Lower leg skin (tissue), 3 donors: Measurements from ENCODE around the gene LRRC55.

Experiments
- CTCF ChIP-seq, 3 donors: fragments of 450-650 bp; IDR thresholded peaks; one replicate each; pipeline ENCODE4 v1.5.1; 2016; ENCODE audit warnings: antibody characterized with exemption in 3 of 3, mild to moderate bottlenecking in 3 of 3, moderate library complexity in 2 of 3
- POLR2A ChIP-seq, 2 donors: fragments of 450-650 bp; IDR thresholded peaks; one replicate each; pipeline ENCODE4 v1.6.1; 2016 to 2017; ENCODE audit warnings: antibody characterized with exemption in 2 of 2, mild to moderate bottlenecking in 1 of 2, moderate library complexity in 1 of 2

DNA sequence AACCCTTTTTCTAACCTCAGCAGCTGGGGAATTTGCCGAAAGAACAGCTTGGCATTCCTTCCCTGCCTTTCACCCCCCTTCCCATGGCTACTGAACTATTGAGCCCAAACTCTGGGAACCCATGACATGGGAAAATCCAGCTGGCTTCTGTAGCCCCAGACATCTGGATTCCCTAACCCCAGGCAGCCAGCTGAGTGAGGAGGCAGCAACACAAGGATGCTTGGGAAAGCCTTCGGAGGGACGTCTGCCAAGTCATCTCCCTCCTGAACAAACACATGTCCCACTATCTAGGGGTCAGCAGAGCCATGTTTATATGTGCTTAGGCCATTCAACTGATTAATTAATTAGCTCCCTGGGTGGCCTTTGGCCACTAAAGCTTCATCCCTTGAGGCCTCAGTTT, 21.6 kb downstream of the LRRC55 start:
- no peak for TF ChIP-seq CTCF (IDR thresholded peaks at IDR 0.05)
- TF ChIP-seq POLR2A (IDR thresholded peaks at IDR 0.05) = no peak
